ENCODE data around the gene ACLY.
"Not testable (repeated sequence)": the region's sequence is repeated elsewhere in the genome, so short reads cannot be mapped to it uniquely, and the experiment has no call there.

Gene ACLY

GRCh38 chr17:41873559-41874292 is 45.0 kb downstream of the ACLY start:
- DNase-seq (ENCODE audit: low read depth in 1 of 2, low spot score in 1 of 2) = no peak

GRCh38 chr17:41871789-41872188 is 47.0 kb downstream of the ACLY start:
- DNase-seq (ENCODE audit: low read depth in 1 of 2, low spot score in 1 of 2) = no peak

- no peak for DNase-seq (ENCODE audit: low read depth in 1 of 2, low spot score in 1 of 2)
Observed at GRCh38 chr17:41870627-41871026, 48.1 kb downstream of the ACLY start.

- DNase-seq (ENCODE audit: low read depth in 1 of 2, low spot score in 1 of 2) = no peak
Observed at GRCh38 chr17:41870097-41870496, 48.7 kb downstream of the ACLY start.

- DNase-seq (ENCODE audit: low read depth in 1 of 2, low spot score in 1 of 2) = no peak
Observed at GRCh38 chr17:41869426-41869825, 49.3 kb downstream of the ACLY start.

GRCh38 chr17:41868568-41868967 is 50.2 kb downstream of the ACLY start:
- DNase-seq (ENCODE audit: low read depth in 1 of 2, low spot score in 1 of 2) = no peak

- no peak for DNase-seq (ENCODE audit: low read depth in 1 of 2, low spot score in 1 of 2)
Observed at GRCh38 chr17:41865596-41865893, 53.2 kb downstream of the ACLY start.

GRCh38 chr17:41864836-41865595 is 53.7 kb downstream of the ACLY start, which contains the start of gene KLHL11:
Gene KLHL11 (minus strand): TSS chr17:41865423. CDS start chr17:41865370, 53 bp downstream.
- DNase-seq (ENCODE audit: low read depth in 1 of 2, low spot score in 1 of 2) = peak; percentile 71 to 79

- no peak for DNase-seq (ENCODE audit: low read depth in 1 of 2, low spot score in 1 of 2)
Observed at GRCh38 chr17:41864498-41864835, 54.3 kb downstream of the ACLY start.

- no peak for DNase-seq (ENCODE audit: low read depth in 1 of 2, low spot score in 1 of 2)
Observed at GRCh38 chr17:41863074-41863848, 55.5 kb downstream of the ACLY start.

- no peak for DNase-seq (ENCODE audit: low read depth in 1 of 2, low spot score in 1 of 2)
Observed at GRCh38 chr17:41860254-41860931, 58.4 kb downstream of the ACLY start.

- DNase-seq (ENCODE audit: low read depth in 1 of 2, low spot score in 1 of 2) = not testable (repeated sequence)
Observed at GRCh38 chr17:41851382-41851781, 67.4 kb downstream of the ACLY start.

- DNase-seq (ENCODE audit: low read depth in 1 of 2, low spot score in 1 of 2) = no peak
Observed at GRCh38 chr17:41849251-41849990, 69.3 kb downstream of the ACLY start.

- DNase-seq (ENCODE audit: low read depth in 1 of 2, low spot score in 1 of 2) = no peak
Observed at GRCh38 chr17:41848788-41849187, 70.0 kb downstream of the ACLY start.

- no peak for DNase-seq (ENCODE audit: low read depth in 1 of 2, low spot score in 1 of 2)
Observed at GRCh38 chr17:41844971-41845370, 73.8 kb downstream of the ACLY start.

GRCh38 chr17:41840781-41841180 is 78.0 kb downstream of the ACLY start:
- DNase-seq (ENCODE audit: low read depth in 1 of 2, low spot score in 1 of 2) = not testable (repeated sequence)

GRCh38 chr17:41839448-41839847 is 79.3 kb downstream of the ACLY start:
- not testable (repeated sequence) for DNase-seq (ENCODE audit: low read depth in 1 of 2, low spot score in 1 of 2)

- DNase-seq (ENCODE audit: low read depth in 1 of 2, low spot score in 1 of 2) = no peak
Observed at GRCh38 chr17:41837761-41838538, 80.8 kb downstream of the ACLY start, which contains the start of gene KLHL10. Gene KLHL10 (plus strand): TSS chr17:41837825. CDS start chr17:41837933, 108 bp downstream.

GRCh38 chr17:41836550-41837196 is 82.1 kb downstream of the ACLY start:
- DNase-seq (ENCODE audit: low read depth in 1 of 2, low spot score in 1 of 2) = no peak

All from activated CD4-positive, alpha-beta T cell treated with anti-CD3 and anti-CD28 coated beads, Interleukin-2, amount 50 U/mL, for 24 hours (primary cell).